ENCODE measurements around the gene CTNNA2.

GRCh38 chr2:79721061-79721460 lies 208.2 kb downstream of the CTNNA2 start:
- no peak for TF ChIP-seq CREB1 (IDR thresholded peaks at IDR 0.05; ENCODE audit: low read depth)
- no peak for TF ChIP-seq NFIC (IDR thresholded peaks at IDR 0.05)
- no peak for TF ChIP-seq ZBTB7A (IDR thresholded peaks at IDR 0.05; ENCODE audit: low read depth)
- no peak for TF ChIP-seq EP300 (IDR thresholded peaks at IDR 0.05; ENCODE audit: borderline replicate concordance)
- no peak for TF ChIP-seq MAX (IDR thresholded peaks at IDR 0.05)
- TF ChIP-seq YY1 (IDR thresholded peaks at IDR 0.05; ENCODE audit: low read depth): no peak
- no peak for TF ChIP-seq TEAD4 (IDR thresholded peaks at IDR 0.05)
- no peak for TF ChIP-seq REST (IDR thresholded peaks at IDR 0.05; ENCODE audit: low read depth)
- no peak for TF ChIP-seq EGR1 (IDR thresholded peaks at IDR 0.05)
- no peak for TF ChIP-seq RAD21 (IDR thresholded peaks at IDR 0.05; ENCODE audit: low read depth)
- TF ChIP-seq FOXM1 (IDR thresholded peaks at IDR 0.05; ENCODE audit: borderline replicate concordance, low read depth): no peak
- no peak for TF ChIP-seq TCF12 (IDR thresholded peaks at IDR 0.05; ENCODE audit: low read depth)
- no peak for TF ChIP-seq USF1 (IDR thresholded peaks at IDR 0.05)
- TF ChIP-seq CEBPB (IDR thresholded peaks at IDR 0.05): no peak
